Measurements from ENCODE around the gene SNRPD2.
"Not testable (repeated sequence)": the region's sequence is repeated elsewhere in the genome, so short reads cannot be mapped to it uniquely, and the experiment has no call there.

The SNRPD2 gene

GRCh38 chr19:45691516-45692186, at the start of gene SNRPD2:
SNRPD2 (minus strand) TSS chr19:45691953; CDS start chr19:45691888, 65 bp downstream.
- DNase-seq, result peak; percentile 90 to 99 (median 96)
- intact Hi-C loops (cut with DNase I), result loop anchor here (1.0 to 5.0 kb wide), 2 partner anchors 26 to 169 kb away; no protein-coding TSS in a partner anchor

- DNase-seq, result no peak
- intact Hi-C loops (cut with DNase I), result no loop called here
Measured at GRCh38 chr19:45739498-45740439, 48.0 kb upstream of the SNRPD2 start.

GRCh38 chr19:45733160-45733810, 41.5 kb upstream of the SNRPD2 start, which contains the start of gene MEIOSIN:
MEIOSIN (plus strand) TSS chr19:45733439; CDS start chr19:45735377, 1,938 bp downstream.
- intact Hi-C loops (cut with DNase I), result loop anchor here (5.0 kb wide), 1 partner anchor 34 kb away; the partner anchor contains the start of gene SIX5
- peak in 1 of 10 donors; percentile 74 for DNase-seq

GRCh38 chr19:45730368-45731288, 38.9 kb upstream of the SNRPD2 start, which contains the start of gene FBXO46:
FBXO46 (minus strand) TSS chr19:45730896; CDS start chr19:45713495, 17,401 bp downstream.
- intact Hi-C loops (cut with DNase I), result loop anchor here (5.0 kb wide), 1 partner anchor 37 kb away; the partner anchor contains the start of gene SIX5
- peak; percentile 96 to 99 (median 98) for DNase-seq

GRCh38 chr19:45729800-45730290, 38.1 kb upstream of the SNRPD2 start:
- intact Hi-C loops (cut with DNase I), result loop anchor here (5.0 kb wide), 1 partner anchor 37 kb away; the partner anchor contains the start of gene SIX5
- peak in 1 of 10 donors; percentile 38 for DNase-seq

- intact Hi-C loops (cut with DNase I), result not testable (repeated sequence)
Measured at GRCh38 chr19:45728683-45729082, 36.9 kb upstream of the SNRPD2 start.

GRCh38 chr19:45720065-45720464, 28.3 kb upstream of the SNRPD2 start:
- DNase-seq; intact Hi-C loops (cut with DNase I): not testable (repeated sequence)

More at GRCh38 chr19:45728683-45729082, 36.9 kb upstream of the SNRPD2 start:
- peak in 1 of 10 donors; percentile 75 for DNase-seq

GRCh38 chr19:45717983-45718650, 26.4 kb upstream of the SNRPD2 start:
- intact Hi-C loops (cut with DNase I), result loop anchor here (1.0 kb wide), 1 partner anchor 26 kb away; the partner anchor contains the start of gene QPCTL
- DNase-seq, result no peak

- DNase-seq, result peak; percentile 98 to 100 (median 99)
- intact Hi-C loops (cut with DNase I), result loop anchor here (1.0 kb wide), 1 partner anchor 25 kb away; the partner anchor contains the start of gene QPCTL
Measured at GRCh38 chr19:45717131-45717982, 25.6 kb upstream of the SNRPD2 start.

GRCh38 chr19:45716359-45717130, 24.8 kb upstream of the SNRPD2 start:
- DNase-seq, result no peak
- intact Hi-C loops (cut with DNase I), result loop anchor here (1.0 kb wide), 1 partner anchor 24 kb away; the partner anchor contains the start of gene QPCTL

- intact Hi-C loops (cut with DNase I), result no loop called here
- no peak for DNase-seq
Measured at GRCh38 chr19:45715139-45715538, 23.4 kb upstream of the SNRPD2 start.

- intact Hi-C loops (cut with DNase I), result no loop called here
- DNase-seq, result peak in 1 of 10 donors; percentile 78
Measured at GRCh38 chr19:45713141-45713540, 21.4 kb upstream of the SNRPD2 start.

- intact Hi-C loops (cut with DNase I), result no loop called here
- DNase-seq, result no peak
Measured at GRCh38 chr19:45712699-45713067, 20.9 kb upstream of the SNRPD2 start.

GRCh38 chr19:45711851-45712698, 20.3 kb upstream of the SNRPD2 start:
- DNase-seq, result peak in 1 of 10 donors; percentile 81
- intact Hi-C loops (cut with DNase I), result no loop called here

GRCh38 chr19:45710356-45711130, 18.8 kb upstream of the SNRPD2 start:
- intact Hi-C loops (cut with DNase I), result no loop called here
- DNase-seq, result no peak
